H1 (cell line): ENCODE measurements around the gene ITPK1. TPM values are rescaled to one million over a fixed set of nuclear protein-coding genes. Genes with fewer than 3 reads are reported as not detected.

Source experiments
- CTCF ChIA-PET: fragments of 300-600 bp; sonication (Branson Sonifier 250); formaldehyde crosslinking; loops from one replicate; lab custom pipeline; 2021; ENCODE audit not compliant: partially characterized antibody; lab: Charles Lee
- POLR2A ChIA-PET: fragments of 300-600 bp; sonication (Branson Sonifier 250); formaldehyde crosslinking; loops from one replicate; lab custom pipeline; 2021; ENCODE audit warnings: inconsistent platforms; ENCODE audit not compliant: partially characterized antibody; lab: Charles Lee
- DNase-seq, 2 experiments: peaks; one replicate each; pipeline versions ENCODE4 v3.0.0 to v3.0.0-alpha.2; 2010 to 2022; ENCODE audit warnings: low spot score in 2 of 2, low read depth in 1 of 2, mixed read lengths in 1 of 2
- FAIRE-seq: peaks from 2 replicates; lab custom pipeline; 2011; peaks lifted over from hg19 to GRCh38; lab: Jason Lieb, UNC
- H2AFZ ChIP-seq: 2 replicates; pipeline ENCODE4 v1.8.1; 2012; ENCODE audit warnings: low read length, inconsistent platforms
- H2AK5ac ChIP-seq: 2 replicates; pipeline ENCODE4 v1.6.1; 2013; ENCODE audit warnings: low read depth, low read length
- H2BK120ac ChIP-seq: replicated peaks from 2 replicates; pipeline ENCODE3; 2013; ENCODE audit warnings: low read depth, low read length, inconsistent platforms
- H2BK12ac ChIP-seq: 2 replicates; pipeline ENCODE4 v1.6.1; 2013; ENCODE audit warnings: low read depth, low read length
- H2BK15ac ChIP-seq: 2 replicates; pipeline ENCODE4 v1.6.1; 2013; ENCODE audit warnings: low read length
- H2BK20ac ChIP-seq: 2 replicates; pipeline ENCODE4 v1.6.1; 2013; ENCODE audit warnings: low read length
- H2BK5ac ChIP-seq: 2 replicates; pipeline ENCODE4 v1.6.1; 2013; ENCODE audit warnings: low read depth, low read length
- H3K14ac ChIP-seq: 2 replicates; pipeline ENCODE4 v1.6.1; 2013; ENCODE audit warnings: inconsistent platforms; ENCODE audit not compliant: insufficient read length
- H3K18ac ChIP-seq: 2 replicates; pipeline ENCODE4 v1.6.1; 2013; ENCODE audit warnings: low read length; ENCODE audit errors: extremely low read depth
- H3K23ac ChIP-seq: 2 replicates; pipeline ENCODE4 v1.6.1; 2013; ENCODE audit warnings: inconsistent platforms; ENCODE audit not compliant: insufficient read length
- H3K23me2 ChIP-seq: 2 replicates; pipeline ENCODE4 v1.6.1; 2013; ENCODE audit warnings: low read depth, low read length
- H3K27ac ChIP-seq: 2 replicates; pipeline ENCODE4 v1.6.1; 2011; ENCODE audit warnings: low read depth, low read length, inconsistent platforms
- H3K27me3 ChIP-seq, 4 experiments: replicated peaks in 1 of 4; 1 replicate in 1 of 4; 2 replicates in 3 of 4; pipeline versions ENCODE4 v1.6.1 to v1.8.1; 2011 to 2013; ENCODE audit warnings: low read length in 3 of 4, mild to moderate bottlenecking in 3 of 4, inconsistent platforms in 2 of 4, mixed read lengths in 2 of 4, moderate library complexity in 1 of 4; ENCODE audit not compliant: control insufficient read depth in 3 of 4, insufficient read depth in 3 of 4; ENCODE audit errors: extremely low read depth in 1 of 4
- H3K36me3 ChIP-seq, 4 experiments: 2 replicates each; pipeline versions ENCODE4 v1.6.1 to v1.8.1; 2011 to 2013; ENCODE audit warnings: mild to moderate bottlenecking in 4 of 4, low read length in 3 of 4, moderate library complexity in 2 of 4, control low read depth in 1 of 4, inconsistent platforms in 1 of 4; ENCODE audit not compliant: insufficient read depth in 4 of 4, control insufficient read depth in 2 of 4
- H3K4ac ChIP-seq: replicated peaks from 2 replicates; pipeline ENCODE3; 2013; ENCODE audit warnings: low read length, low read depth, mixed read lengths, inconsistent platforms; ENCODE audit not compliant: insufficient read length
- H3K4me1 ChIP-seq, 4 experiments: replicated peaks in 1 of 4; 1 replicate in 1 of 4; 2 replicates in 3 of 4; pipeline versions ENCODE4 v1.6.1 to v1.8.1; 2011 to 2013; ENCODE audit warnings: low read length in 3 of 4, inconsistent platforms in 2 of 4, mixed read lengths in 1 of 4; ENCODE audit not compliant: insufficient read depth in 4 of 4, control insufficient read depth in 3 of 4
- H3K4me2 ChIP-seq, 2 experiments: 2 replicates each; pipeline versions ENCODE4 v1.6.1 to v1.8.1; 2011 to 2013; ENCODE audit warnings: low read depth in 2 of 2, low read length in 2 of 2, control low read depth in 1 of 2, inconsistent platforms in 1 of 2, mild to moderate bottlenecking in 1 of 2; ENCODE audit not compliant: insufficient read depth in 1 of 2
- H3K4me3 ChIP-seq, 4 experiments: fragments of 200-600, 300-600 bp in 1 of 4; sonication (generic), shearing (Covaris generic), sonication (Bioruptor Twin) in 1 of 4; 2 replicates each; pipeline versions ENCODE4 v1.5.1 to v1.8.1; 2011 to 2016; ENCODE audit warnings: low read length in 4 of 4, low read depth in 3 of 4, control low read depth in 2 of 4, inconsistent platforms in 2 of 4, mild to moderate bottlenecking in 2 of 4, mixed read lengths in 1 of 4, moderate library complexity in 1 of 4; ENCODE audit not compliant: insufficient read depth in 2 of 4; ENCODE audit errors: extremely low read depth in 1 of 4
- H3K56ac ChIP-seq: replicated peaks from 2 replicates; pipeline ENCODE3; 2013; ENCODE audit warnings: low read depth, mild to moderate bottlenecking, mixed read lengths, low read length, inconsistent platforms; ENCODE audit not compliant: insufficient read length
- H3K79me1 ChIP-seq: 2 replicates; pipeline ENCODE4 v1.6.1; 2013; ENCODE audit warnings: low read depth, low read length, control low read depth
- H3K79me2 ChIP-seq, 2 experiments: 2 replicates each; pipeline versions ENCODE4 v1.6.1 to v1.8.1; 2012 to 2013; ENCODE audit warnings: low read length in 2 of 2, mild to moderate bottlenecking in 2 of 2, inconsistent platforms in 1 of 2; ENCODE audit not compliant: insufficient read depth in 2 of 2, control insufficient read depth in 1 of 2
- H3K9ac ChIP-seq, 4 experiments: replicated peaks in 1 of 4; 1 replicate in 1 of 4; 2 replicates in 3 of 4; pipeline versions ENCODE4 v1.6.1 to v1.8.1; 2011 to 2013; ENCODE audit warnings: low read depth in 3 of 4, low read length in 3 of 4, control low read depth in 2 of 4, mild to moderate bottlenecking in 2 of 4, moderate library complexity in 2 of 4, inconsistent platforms in 1 of 4; ENCODE audit errors: extremely low read depth in 1 of 4
- H3K9me3 ChIP-seq, 2 experiments: 2 replicates each; pipeline versions ENCODE4 v1.6.1 to v1.8.1; 2012 to 2013; ENCODE audit warnings: mild to moderate bottlenecking in 2 of 2, moderate library complexity in 2 of 2, control low read depth in 1 of 2, inconsistent platforms in 1 of 2, low read depth in 1 of 2, low read length in 1 of 2, mixed read lengths in 1 of 2; ENCODE audit not compliant: insufficient read depth in 2 of 2
- H4K20me1 ChIP-seq, 2 experiments: replicated peaks in 1 of 2; 2 replicates each; pipeline versions ENCODE3 to v1.8.1; 2011 to 2013; ENCODE audit warnings: inconsistent platforms in 2 of 2, low read length in 2 of 2, mild to moderate bottlenecking in 1 of 2; ENCODE audit not compliant: insufficient read depth in 2 of 2, control insufficient read depth in 1 of 2
- H4K5ac ChIP-seq: 2 replicates; pipeline ENCODE4 v1.6.1; 2013; ENCODE audit warnings: low read length, low read depth, mixed read lengths, inconsistent platforms; ENCODE audit not compliant: insufficient read length
- H4K8ac ChIP-seq: 2 replicates; pipeline ENCODE4 v1.8.0; 2013; ENCODE audit warnings: mild to moderate bottlenecking, moderate library complexity, low read length, inconsistent platforms; ENCODE audit not compliant: insufficient read depth; ENCODE audit errors: extremely low read depth
- H4K91ac ChIP-seq: replicated peaks from 2 replicates; pipeline ENCODE3; 2013; ENCODE audit warnings: low read length, mixed read lengths, inconsistent platforms; ENCODE audit not compliant: insufficient read length
- HDAC6 ChIP-seq: IDR thresholded peaks from one replicate; pipeline ENCODE4 v1.7.1; 2012; ENCODE audit warnings: low read depth, mild to moderate bottlenecking, inconsistent platforms, low read length, moderate library complexity
- JUND ChIP-seq: IDR thresholded peaks from 2 replicates; pipeline ENCODE4 v1.6.1; 2011; ENCODE audit warnings: mild to moderate bottlenecking, improper control_type of control experiment, low read length
- KDM4A ChIP-seq: IDR thresholded peaks from one replicate; pipeline ENCODE4 v1.7.1; 2012; ENCODE audit warnings: low read depth, mild to moderate bottlenecking, moderate library complexity, low read length, inconsistent platforms; ENCODE audit not compliant: severe bottlenecking
- KDM5A ChIP-seq: fragments of 200-600 bp; IDR thresholded peaks from 2 replicates; pipeline ENCODE4 v1.7.1; 2012; ENCODE audit warnings: mild to moderate bottlenecking, low read length, inconsistent platforms, mixed read lengths
- RBBP5 ChIP-seq: IDR thresholded peaks from 2 replicates; pipeline ENCODE4 v1.7.1; 2012; ENCODE audit warnings: low read depth, mild to moderate bottlenecking, inconsistent platforms, low read length, moderate library complexity, borderline replicate concordance
- TAF1 ChIP-seq: IDR thresholded peaks from 2 replicates; pipeline ENCODE4 v1.6.1; 2011; ENCODE audit warnings: mild to moderate bottlenecking, low read depth, low read length
- YY1 ChIP-seq: IDR thresholded peaks from 2 replicates; pipeline ENCODE4 v1.6.1; 2011; ENCODE audit warnings: low read depth, mild to moderate bottlenecking, low read length
- WGBS, 2 experiments: shearing (Covaris generic) in 1 of 2; methylation state at CpG; one replicate each; pipeline versions ENCODE4 v1.1.6 to v1.1.7; 2013 to 2015; ENCODE audit warnings: low lambda C conversion rate in 2 of 2, mixed read lengths in 2 of 2, inconsistent platforms in 1 of 2, low coverage in 1 of 2, missing lambda C conversion rate in 1 of 2; ENCODE audit not compliant: insufficient replicate concordance in 2 of 2, insufficient coverage in 1 of 2, insufficient read length in 1 of 2; ENCODE audit errors: extremely low coverage in 1 of 2, missing lambda C conversion rate in 1 of 2; 5-methylcytosine and 5-hydroxymethylcytosine counted together
- polyA plus RNA-seq, 7 experiments: library from polyadenylated mRNA; depleted of rRNA in 3 of 7; stranded (reverse) in 5 of 7; unstranded in 2 of 7; fragments of >200 nt in 5 of 7; fragments of 200-250 nt in 2 of 7; gene quantifications; 1 replicate in 5 of 7; 2 replicates in 1 of 7; 4 replicates in 1 of 7; pipeline versions ENCODE4 v1.2.1 to v1.2.3, GENCODE V29; 2011 to 2013; ENCODE audit warnings: missing spikeins in 2 of 7, mixed read lengths in 2 of 7
- total RNA-seq: library from RNA; stranded (reverse); fragmentation: NEBNext Ultra II Directional; extraction: Animal tissue kit (Norgen Biotek cat#: 25700); gene quantifications from 2 replicates; pipeline ENCODE4 v1.2.1, GENCODE V29; 2021

The ITPK1 gene
- total and polyA plus RNA-seq, 2 of the 8 experiments (the other 6 are each of a cell fraction or from before 2014, with no cell fraction given), result 108 to 143 TPM

DNA sequence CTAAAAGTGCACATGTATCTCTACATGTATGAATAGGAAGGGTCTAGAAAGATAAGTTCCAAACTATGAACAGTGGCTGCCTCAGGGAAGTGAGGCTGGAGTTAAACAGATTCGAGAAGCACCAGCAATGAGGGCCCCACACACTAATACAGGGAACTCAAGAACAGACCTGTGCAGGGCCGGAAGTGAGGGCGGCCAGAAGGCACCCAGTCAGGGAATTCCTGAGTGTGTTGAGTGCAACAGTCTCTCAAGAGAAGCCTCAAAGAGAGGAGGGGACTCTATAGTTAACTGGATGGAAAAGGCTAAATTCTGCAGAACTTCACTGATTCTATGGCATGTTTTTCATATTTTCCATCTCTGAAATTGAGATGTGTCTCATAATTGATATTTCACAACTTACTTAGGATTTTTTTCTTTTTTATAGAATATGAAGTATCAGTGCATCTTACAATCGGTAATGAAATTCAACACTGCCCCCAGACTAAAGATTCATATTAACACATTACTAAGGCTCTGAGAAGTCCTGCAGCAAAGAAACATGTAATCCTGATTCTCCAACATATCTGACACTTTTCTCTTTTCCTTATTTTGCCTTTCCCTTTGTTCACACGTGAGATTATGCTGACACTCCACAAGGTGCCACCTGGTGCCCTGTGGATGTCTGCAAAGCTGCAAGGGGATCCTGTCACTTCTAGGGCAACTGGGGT lies 131.5 kb downstream of the ITPK1 start:
- H3K36me3 ChIP-seq, result peaks cover 0 to 24% (median 2%) of the 10 kb centered on the region in 4 experiments; a peak in 3 of 8 replicates
- TF ChIP-seq RBBP5 (no peak), YY1 (no peak), KDM5A (no peak), JUND (no peak), HDAC6 (no peak), KDM4A (no peak), TAF1 (no peak)

More for the DNA sequence above, 131.5 kb downstream of the ITPK1 start:
- Histone ChIP-seq H3K9me3 (peaks cover 12 to 24% of the 10 kb centered on the region in 2 experiments), H3K23ac (no peak overlapping the region), H2AK5ac (no peak overlapping the region), H2BK120ac (no peak overlapping the region), H2BK15ac (no peak overlapping the region), H3K4me2 (no peak overlapping the region), H3K4me3 (no peak overlapping the region), H3K4me1 (peaks cover 0 to 3% (median 0%) of the 10 kb centered on the region in 4 experiments; a peak in 1 of 7 replicates), H4K5ac (no peak overlapping the region), H4K20me1 (peaks cover 4 to 7% of the 10 kb centered on the region in 2 experiments), H3K79me2 (peaks cover 3 to 7% of the 10 kb centered on the region in 2 experiments; a peak in 2 of 4 replicates), H3K23me2 (no peaks in the 10 kb centered on the region), H2BK12ac (no peak overlapping the region), H4K91ac (no peak overlapping the region), H3K79me1 (peaks cover 13% of the 10 kb centered on the region), H3K56ac (no peak overlapping the region), H3K4ac (no peak overlapping the region), H3K14ac (no peak overlapping the region), H3K9ac (no peak overlapping the region), H2BK20ac (no peak overlapping the region), H4K8ac (no peak overlapping the region), H2BK5ac (no peak overlapping the region), H2AFZ (no peak overlapping the region), H3K27me3 (no peaks in the 10 kb centered on the region), H3K18ac (no peak overlapping the region), H3K27ac (no peak overlapping the region)
- ChIA-PET CTCF (interaction anchor here (1.3 to 2.1 kb wide), 2 partner anchors 10 to 12 kb away, joined by 3 to 13 read pairs; no protein-coding TSS in a partner anchor), POLR2A (no interaction called here)
- no peak for DNase-seq
- WGBS, 2 experiments, result 87% methylated on average over 5 of the region's 5 CpGs; no CpG with 5 or more reads in 1 of the 2 experiments
- FAIRE-seq, result no peak
